Duodenal mucosa (tissue), 2 donors: Measurements from ENCODE around the gene SCLT1.

Experiments
- H3K27ac ChIP-seq: one replicate; pipeline ENCODE4 v1.7.0; 2013; ENCODE audit warnings: low read depth, low read length
- H3K27me3 ChIP-seq, 2 donors: one replicate each; pipeline ENCODE4 v1.7.0; 2013; ENCODE audit warnings: low read length in 2 of 2, control low read depth in 1 of 2; ENCODE audit not compliant: insufficient read depth in 2 of 2, control insufficient read depth in 1 of 2
- H3K36me3 ChIP-seq, 2 donors: one replicate each; pipeline ENCODE4 v1.7.0; 2013; ENCODE audit warnings: low read length in 2 of 2, control low read depth in 1 of 2; ENCODE audit not compliant: insufficient read depth in 2 of 2, control insufficient read depth in 1 of 2
- H3K4me1 ChIP-seq, 2 donors: one replicate each; pipeline ENCODE4 v1.7.0; 2013; ENCODE audit warnings: low read length in 2 of 2, control low read depth in 1 of 2; ENCODE audit not compliant: insufficient read depth in 2 of 2, control insufficient read depth in 1 of 2
- H3K4me3 ChIP-seq, 2 donors: one replicate each; pipeline ENCODE4 v1.7.0; 2013; ENCODE audit warnings: low read length in 2 of 2, low read depth in 1 of 2
- H3K9ac ChIP-seq, 2 donors: one replicate each; pipeline ENCODE4 v1.7.0; 2013; ENCODE audit warnings: low read length in 2 of 2, low read depth in 1 of 2
- H3K9me3 ChIP-seq, 2 donors: one replicate each; pipeline ENCODE4 v1.7.0; 2013; ENCODE audit warnings: low read length in 2 of 2, control low read depth in 1 of 2; ENCODE audit not compliant: control insufficient read depth in 1 of 2

SCLT1 gene

GRCh38 chr4:128866691-128867090, 226.6 kb downstream of the SCLT1 start:
- H3K4me1 ChIP-seq = peaks cover 10 to 12% of the 10 kb centered on the region in 2 donors
- H3K27me3 ChIP-seq = no peaks in the 10 kb centered on the region
- H3K9me3 ChIP-seq = no peaks in the 10 kb centered on the region
- peaks cover 22 to 56% of the 10 kb centered on the region in 2 donors for H3K36me3 ChIP-seq
- H3K9ac ChIP-seq = no peak overlapping the region
- H3K4me3 ChIP-seq = no peak overlapping the region
- H3K27ac ChIP-seq = no peak overlapping the region

- Histone ChIP-seq H3K9me3 (no peaks in the 10 kb centered on the region), H3K9ac (no peak overlapping the region), H3K4me3 (no peak overlapping the region), H3K27ac (no peak overlapping the region), H3K36me3 (peaks cover 21 to 56% of the 10 kb centered on the region in 2 donors), H3K4me1 (peaks cover 10 to 12% of the 10 kb centered on the region in 2 donors), H3K27me3 (no peaks in the 10 kb centered on the region)
These were observed 227.1 kb downstream of the SCLT1 start for GRCh38 chr4:128866269-128866668.

GRCh38 chr4:128865132-128865531, 228.2 kb downstream of the SCLT1 start:
- Histone ChIP-seq H3K9me3 (no peaks in the 10 kb centered on the region), H3K27me3 (no peaks in the 10 kb centered on the region), H3K9ac (no peak overlapping the region), H3K27ac (no peak overlapping the region), H3K4me3 (no peak overlapping the region), H3K4me1 (peaks cover 10 to 16% of the 10 kb centered on the region in 2 donors), H3K36me3 (peaks cover 30 to 56% of the 10 kb centered on the region in 2 donors)

GRCh38 chr4:128863312-128864075, 229.8 kb downstream of the SCLT1 start:
- Histone ChIP-seq H3K36me3 (peaks cover 35 to 55% of the 10 kb centered on the region in 2 donors), H3K4me1 (peaks cover 16 to 24% of the 10 kb centered on the region in 2 donors), H3K9ac (no peak overlapping the region), H3K9me3 (no peaks in the 10 kb centered on the region), H3K4me3 (no peak overlapping the region), H3K27me3 (no peaks in the 10 kb centered on the region), H3K27ac (no peak overlapping the region)

- Histone ChIP-seq H3K36me3 (peaks cover 35 to 58% of the 10 kb centered on the region in 2 donors), H3K27ac (no peak overlapping the region), H3K9me3 (no peaks in the 10 kb centered on the region), H3K27me3 (no peaks in the 10 kb centered on the region), H3K9ac (no peak overlapping the region), H3K4me1 (peaks cover 16 to 20% of the 10 kb centered on the region in 2 donors), H3K4me3 (no peak overlapping the region)
These were observed 230.6 kb downstream of the SCLT1 start for GRCh38 chr4:128862608-128863311.

- Histone ChIP-seq H3K4me3 (no peak overlapping the region), H3K9ac (no peak overlapping the region), H3K4me1 (peaks cover 16 to 20% of the 10 kb centered on the region in 2 donors), H3K27ac (no peak overlapping the region), H3K36me3 (peaks cover 37 to 64% of the 10 kb centered on the region in 2 donors), H3K9me3 (no peaks in the 10 kb centered on the region), H3K27me3 (no peaks in the 10 kb centered on the region)
These were observed 231.4 kb downstream of the SCLT1 start for GRCh38 chr4:128861856-128862518.

GRCh38 chr4:128859887-128860677, 233.3 kb downstream of the SCLT1 start:
- H3K27ac ChIP-seq = no peak overlapping the region
- no peaks in the 10 kb centered on the region for H3K9me3 ChIP-seq
- peaks cover 46 to 77% of the 10 kb centered on the region in 2 donors for H3K36me3 ChIP-seq
- no peak overlapping the region for H3K9ac ChIP-seq
- no peak overlapping the region for H3K4me3 ChIP-seq
- no peaks in the 10 kb centered on the region for H3K27me3 ChIP-seq
- peaks cover 16 to 20% of the 10 kb centered on the region in 2 donors for H3K4me1 ChIP-seq

GRCh38 chr4:128858879-128859671, 234.3 kb downstream of the SCLT1 start:
- H3K27ac ChIP-seq = no peak overlapping the region
- H3K9me3 ChIP-seq = no peaks in the 10 kb centered on the region
- H3K36me3 ChIP-seq = peaks cover 44 to 78% of the 10 kb centered on the region in 2 donors
- peaks cover 16 to 20% of the 10 kb centered on the region in 2 donors for H3K4me1 ChIP-seq
- H3K9ac ChIP-seq = no peak overlapping the region
- H3K4me3 ChIP-seq = no peak overlapping the region
- no peaks in the 10 kb centered on the region for H3K27me3 ChIP-seq

GRCh38 chr4:128856246-128856645, 237.1 kb downstream of the SCLT1 start:
- Histone ChIP-seq H3K9me3 (no peaks in the 10 kb centered on the region), H3K27me3 (no peaks in the 10 kb centered on the region), H3K36me3 (peaks cover 49 to 88% of the 10 kb centered on the region in 2 donors), H3K9ac (no peak overlapping the region), H3K27ac (no peak overlapping the region), H3K4me3 (no peak overlapping the region), H3K4me1 (peaks cover 6 to 12% of the 10 kb centered on the region in 2 donors)
